ENCODE data around the gene SCT.

DNA sequence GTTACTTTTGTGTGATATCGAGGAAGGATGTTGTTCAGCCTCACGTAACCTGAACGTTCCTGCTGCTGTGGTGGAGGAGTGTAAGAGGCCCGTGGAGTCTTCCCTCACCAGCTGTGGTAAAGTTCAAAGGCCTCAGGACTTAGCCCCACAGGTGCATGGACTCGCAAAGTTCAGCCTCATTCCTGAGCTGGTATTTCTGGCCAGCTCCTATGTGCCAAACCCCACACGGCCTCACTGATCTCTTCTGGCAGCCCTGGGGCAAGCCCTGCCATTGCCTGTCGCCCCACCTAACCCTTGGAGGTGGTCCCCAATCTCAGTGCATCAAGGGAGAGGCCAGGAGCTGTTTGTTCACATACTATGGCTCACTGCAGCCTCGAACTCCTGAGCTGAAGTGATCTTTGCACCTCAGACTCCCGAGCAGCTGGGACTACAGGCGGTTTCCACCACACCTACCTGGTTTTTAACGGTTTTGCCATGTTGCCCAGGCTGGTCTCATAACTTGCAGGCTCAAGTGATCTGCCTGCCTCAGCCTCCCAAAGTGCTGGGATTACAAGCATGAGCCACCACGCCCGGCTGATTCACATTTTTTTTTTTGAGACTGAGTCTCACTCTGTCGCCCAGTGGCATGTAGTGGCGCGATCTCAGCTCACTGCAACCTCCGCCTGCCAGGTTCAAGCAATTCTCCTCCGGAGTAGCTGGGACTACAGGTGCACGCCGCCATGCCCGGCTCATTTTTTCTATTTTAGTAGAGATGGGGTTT, 48.5 kb downstream of the SCT start:
- TF ChIP-seq CTCF (IDR thresholded peaks at IDR 0.05 in 8 of 11, conservative IDR thresholded peaks at IDR 0.05 in 3 of 11) (no peak), POLR2A (IDR thresholded peaks at IDR 0.05) (no peak), POLR2AphosphoS5 (IDR thresholded peaks at IDR 0.05) (no peak)
